GM06990 (cell line): ENCODE results near the gene EHBP1L1.

Source experiments
- DNase-seq: peaks from one replicate; pipeline ENCODE4 v3.0.0-alpha.2; 2011; ENCODE audit not compliant: insufficient read length; ENCODE audit errors: extremely low read depth
- H3K27me3 ChIP-seq: replicated peaks from 2 replicates; pipeline ENCODE4 v1.6.0; 2011; ENCODE audit warnings: low read length; ENCODE audit not compliant: control insufficient read depth, insufficient read depth
- H3K36me3 ChIP-seq: 2 replicates; pipeline ENCODE4 v1.5.1; 2011; ENCODE audit warnings: low read length; ENCODE audit not compliant: control insufficient read depth, insufficient read depth
- H3K4me3 ChIP-seq: replicated peaks from 2 replicates; pipeline ENCODE4 v1.5.1; 2011; ENCODE audit warnings: low read depth, mild to moderate bottlenecking, control low read depth, low read length
- CTCF ChIP-seq: IDR thresholded peaks from 2 replicates; pipeline ENCODE4 v1.5.1; 2011; ENCODE audit warnings: low read length, control low read depth, mild to moderate bottlenecking, inconsistent platforms; ENCODE audit not compliant: insufficient read depth, poor library complexity, severe bottlenecking

The EHBP1L1 gene

GRCh38 chr11:65586676-65587075 lies 10.8 kb downstream of the EHBP1L1 start:
- H3K36me3 ChIP-seq = peaks cover 28% of the 10 kb centered on the region
- H3K4me3 ChIP-seq = no peak overlapping the region; the same call in 1 of the 2 replicates
- DNase-seq = no peak
- no peaks in the 10 kb centered on the region for H3K27me3 ChIP-seq
- no peak for TF ChIP-seq CTCF

GRCh38 chr11:65588199-65589054 lies 12.6 kb downstream of the EHBP1L1 start:
- Histone ChIP-seq H3K4me3 (peak overlapping the region; percentile 50), H3K36me3 (peaks cover 34% of the 10 kb centered on the region), H3K27me3 (no peaks in the 10 kb centered on the region)
- peak; percentile 93 for TF ChIP-seq CTCF
- peak; percentile 93 for DNase-seq

GRCh38 chr11:65589444-65590239 lies 13.8 kb downstream of the EHBP1L1 start:
- Histone ChIP-seq H3K36me3 (peaks cover 29% of the 10 kb centered on the region), H3K4me3 (no peak overlapping the region), H3K27me3 (no peaks in the 10 kb centered on the region)
- DNase-seq = peak; percentile 71
- no peak for TF ChIP-seq CTCF

GRCh38 chr11:65590240-65590738 lies 14.4 kb downstream of the EHBP1L1 start:
- H3K27me3 ChIP-seq = no peaks in the 10 kb centered on the region
- DNase-seq = no peak
- no peak overlapping the region for H3K4me3 ChIP-seq
- peaks cover 29% of the 10 kb centered on the region for H3K36me3 ChIP-seq
- no peak for TF ChIP-seq CTCF

- DNase-seq = no peak
- Histone ChIP-seq H3K36me3 (peaks cover 21% of the 10 kb centered on the region), H3K4me3 (no peak overlapping the region), H3K27me3 (no peaks in the 10 kb centered on the region)
- no peak for TF ChIP-seq CTCF
Measured at GRCh38 chr11:65591939-65592857, 16.3 kb downstream of the EHBP1L1 start.
